Psoas muscle (tissue), 8 donors: ENCODE data around the gene SNRNP200. TPM values are rescaled to one million over a fixed set of nuclear protein-coding genes. Genes with fewer than 3 reads are reported as not detected.

Source experiments
- ATAC-seq, 4 donors: fragments of 200-7000 bp; cut with Tn5 transposase; one replicate each; pipeline ENCODE4 v1.9.1; 2020; ENCODE audit warnings: moderate library complexity in 3 of 4, mild to moderate bottlenecking in 2 of 4
- DNase-seq, 2 donors: peaks; one replicate each; pipeline ENCODE4 v3.0.0-alpha.2; 2020
- H3K27ac ChIP-seq: fragments of 200-600 bp; one replicate; pipeline ENCODE4 v1.8.0; 2022
- H3K27me3 ChIP-seq, 3 donors: fragments of 200-600 bp in 1 of 3; one replicate each; pipeline versions ENCODE4 v1.6.1 to v1.8.0; 2013 to 2022; ENCODE audit warnings: low read length in 2 of 3, mild to moderate bottlenecking in 2 of 3, moderate library complexity in 1 of 3; ENCODE audit not compliant: insufficient read depth in 3 of 3
- H3K36me3 ChIP-seq, 2 donors: fragments of 200-600 bp in 1 of 2; one replicate each; pipeline versions ENCODE4 v1.6.1 to v1.8.0; 2013 to 2022; ENCODE audit warnings: low read depth in 1 of 2, mild to moderate bottlenecking in 1 of 2, moderate library complexity in 1 of 2; ENCODE audit not compliant: insufficient read depth in 1 of 2
- H3K4me1 ChIP-seq: fragments of 200-600 bp; one replicate; pipeline ENCODE4 v1.8.0; 2022
- H3K4me3 ChIP-seq: fragments of 200-600 bp; one replicate; pipeline ENCODE4 v1.8.0; 2022; ENCODE audit warnings: mild to moderate bottlenecking
- H3K9me3 ChIP-seq: fragments of 200-600 bp; one replicate; pipeline ENCODE4 v1.8.0; 2022
- WGBS, 3 donors: extraction: QIAGEN DNeasy Blood & Tissue Kit; methylation state at CpG; one replicate each; pipeline versions ENCODE4 v1.1.6 to v1.1.7; 2013; 5-methylcytosine and 5-hydroxymethylcytosine counted together
- intact Hi-C, 2 donors: fragments of 100-400 bp; cut with DNase I; formaldehyde crosslinking; loops; one replicate each; pipeline versions ENCODE4 v1.11.0 to v1.14.2; 2022
- polyA plus RNA-seq, 3 donors: library from polyadenylated mRNA; stranded (reverse); fragments of 200-250 nt; gene quantifications; one replicate each; pipeline ENCODE4 v1.2.3, GENCODE V29; 2013
- total RNA-seq, 4 donors: library from RNA; stranded (reverse); fragmentation: NEBNext Ultra II Directional in 2 of 4; extraction: Animal tissue kit (Norgen Biotek cat#: 25700) in 2 of 4; gene quantifications; one replicate each; pipeline versions ENCODE4 v1.2.1 to v1.2.4, GENCODE V29; 2021 to 2023
- TF ChIP-seq, protein P1 (sequence below): fragments of 200-600 bp; IDR thresholded peaks from one replicate; pipeline ENCODE4 v1.8.0; 2022; ENCODE audit warnings: antibody characterized with exemption
- donor health status: healthy with polysubstance abuse.
- donor health status: DM: no; HTN: no; CAD: no; lungs with moderate emphysema.
- donor health status: Bipolar disorder and iron deficiency.
- donor health status: healthy.
- donor health status: DM: yes; HTN: yes; CAD: no.
- donor health status: DM: no; HTN: no; CAD: no.
- donor health status: DM: no; HTN: no; CAD: no.
- donor health status: DM: yes; HTN: yes; CAD: no.

Gene SNRNP200
- total and polyA plus RNA-seq, 7 donors, result 47.6 to 83.1 (median 73.7) TPM

DNA sequence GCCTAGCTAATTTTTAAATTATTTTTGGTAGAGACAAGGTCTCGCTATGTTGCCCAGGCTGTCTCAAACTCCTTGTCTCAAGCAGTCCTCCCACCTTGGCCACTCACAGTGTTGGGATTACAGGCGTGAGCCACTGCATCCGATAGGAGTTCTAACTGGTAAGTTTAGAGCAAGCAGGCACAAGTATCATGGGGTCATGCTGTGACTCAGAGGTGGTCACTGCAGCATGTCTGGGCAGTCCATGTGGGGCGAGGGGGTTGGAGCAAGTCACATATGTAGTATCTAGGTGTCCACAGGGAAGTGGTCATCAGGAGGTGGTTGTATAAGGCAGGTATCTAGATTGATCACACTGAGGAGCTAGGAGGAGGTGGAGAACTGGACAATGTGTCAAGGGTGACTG, 74.0 kb downstream of the SNRNP200 start:
- no peak overlapping the region for H3K4me3 ChIP-seq
- H3K27ac ChIP-seq, result no peak overlapping the region
- H3K4me1 ChIP-seq, result peaks cover 7% of the 10 kb centered on the region
- intact Hi-C loops, result no loop called here
- TF ChIP-seq, protein P1, sequence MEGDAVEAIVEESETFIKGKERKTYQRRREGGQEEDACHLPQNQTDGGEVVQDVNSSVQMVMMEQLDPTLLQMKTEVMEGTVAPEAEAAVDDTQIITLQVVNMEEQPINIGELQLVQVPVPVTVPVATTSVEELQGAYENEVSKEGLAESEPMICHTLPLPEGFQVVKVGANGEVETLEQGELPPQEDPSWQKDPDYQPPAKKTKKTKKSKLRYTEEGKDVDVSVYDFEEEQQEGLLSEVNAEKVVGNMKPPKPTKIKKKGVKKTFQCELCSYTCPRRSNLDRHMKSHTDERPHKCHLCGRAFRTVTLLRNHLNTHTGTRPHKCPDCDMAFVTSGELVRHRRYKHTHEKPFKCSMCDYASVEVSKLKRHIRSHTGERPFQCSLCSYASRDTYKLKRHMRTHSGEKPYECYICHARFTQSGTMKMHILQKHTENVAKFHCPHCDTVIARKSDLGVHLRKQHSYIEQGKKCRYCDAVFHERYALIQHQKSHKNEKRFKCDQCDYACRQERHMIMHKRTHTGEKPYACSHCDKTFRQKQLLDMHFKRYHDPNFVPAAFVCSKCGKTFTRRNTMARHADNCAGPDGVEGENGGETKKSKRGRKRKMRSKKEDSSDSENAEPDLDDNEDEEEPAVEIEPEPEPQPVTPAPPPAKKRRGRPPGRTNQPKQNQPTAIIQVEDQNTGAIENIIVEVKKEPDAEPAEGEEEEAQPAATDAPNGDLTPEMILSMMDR, result no peak
- no peaks in the 10 kb centered on the region for H3K36me3 ChIP-seq
- no peaks in the 10 kb centered on the region for H3K27me3 ChIP-seq
- H3K9me3 ChIP-seq, result no peaks in the 10 kb centered on the region
- WGBS, 3 donors, result 96 to 99% (median 98%) methylated on average over 4 of the region's 4 CpGs
- ATAC-seq (no peak), DNase-seq (no peak)

DNA sequence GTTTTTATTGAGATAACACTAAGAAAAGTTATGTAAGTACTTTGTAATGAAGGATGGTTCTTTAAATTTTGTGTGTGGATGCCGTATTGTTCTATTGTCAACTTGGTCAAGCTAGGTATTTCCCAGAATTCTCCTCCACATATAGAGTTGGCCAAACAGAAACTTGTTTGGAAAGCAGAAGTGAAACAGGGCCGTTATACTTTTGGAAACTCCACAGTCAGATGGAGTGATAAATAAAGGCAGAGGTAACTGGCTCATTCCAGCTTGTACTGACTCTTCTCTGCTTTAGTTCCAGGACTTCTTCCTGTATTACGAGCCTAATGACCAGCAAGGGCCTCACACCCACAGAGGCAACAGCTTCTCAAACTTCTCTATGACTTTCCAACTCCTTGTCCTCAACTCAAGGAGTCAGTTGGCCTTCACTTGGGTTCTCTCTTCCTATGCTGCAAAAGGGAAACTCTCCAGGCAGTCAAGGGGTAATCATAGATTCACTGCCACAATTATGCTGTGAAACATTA, 80.3 kb downstream of the SNRNP200 start:
- Histone ChIP-seq H3K36me3 (no peaks in the 10 kb centered on the region), H3K27me3 (no peaks in the 10 kb centered on the region), H3K9me3 (no peaks in the 10 kb centered on the region), H3K4me1 (peaks cover 21% of the 10 kb centered on the region), H3K27ac (peak overlapping the region; percentile 3), H3K4me3 (no peak overlapping the region)
- no peak for DNase-seq
- ATAC-seq, result no peak
- TF ChIP-seq, protein P1, result no peak
- intact Hi-C loops, result no loop called here
- 50 to 67% (median 60%) methylated on average over 3 of the region's 3 CpGs for WGBS, 3 donors

Other genes starting within 250 kb of the SNRNP200 start
- 1 to 10 TPM; 1.6 to 5.3 (median 2.8) TPM for gene ADRA2B, start 189.0 kb downstream of the SNRNP200 start, total RNA-seq
- gene ADRA2B, start 189.0 kb downstream of the SNRNP200 start, polyA plus RNA-seq, result 1 to 10 TPM; 1.7 to 2.1 (median 1.9) TPM
- gene ASTL, start 167.0 kb downstream of the SNRNP200 start, total RNA-seq, result not detected
- under 1 TPM in 1 of 3 donors, not detected in 2; 0.03 TPM for gene ASTL, start 167.0 kb downstream of the SNRNP200 start, polyA plus RNA-seq
- 1 to 10 TPM in 3 of 4 donors, under 1 TPM in 1; 0.64 to 2.4 (median 1.8) TPM for gene DUSP2, start 160.1 kb downstream of the SNRNP200 start, total RNA-seq
- gene DUSP2, start 160.1 kb downstream of the SNRNP200 start, polyA plus RNA-seq, result 1 to 10 TPM; 3.1 to 5.8 (median 4.1) TPM
- 100 to 1,000 TPM; 162 to 290 (median 231) TPM for gene STARD7, start 96.7 kb downstream of the SNRNP200 start, total RNA-seq
- 100 to 1,000 TPM; 111 to 472 (median 125) TPM for gene STARD7, start 96.7 kb downstream of the SNRNP200 start, polyA plus RNA-seq
- 10 to 100 TPM; 23.1 to 33.0 (median 28.3) TPM for gene TMEM127, start 39.5 kb downstream of the SNRNP200 start, total RNA-seq
- 10 to 100 TPM; 18.1 to 39.9 (median 21.2) TPM for gene TMEM127, start 39.5 kb downstream of the SNRNP200 start, polyA plus RNA-seq
- gene CIAO1, start 39.3 kb downstream of the SNRNP200 start, total RNA-seq, result 10 to 100 TPM; 44.0 to 61.0 (median 56.5) TPM
- gene CIAO1, start 39.3 kb downstream of the SNRNP200 start, polyA plus RNA-seq, result 10 to 100 TPM; 36.8 to 91.6 (median 80.5) TPM
- gene ITPRIPL1, start 19.8 kb upstream of the SNRNP200 start, total RNA-seq, result 1 to 10 TPM in 2 of 4 donors, under 1 TPM in 2; 0.42 to 1.2 (median 0.92) TPM
- under 1 TPM; 0.31 to 0.60 (median 0.38) TPM for gene ITPRIPL1, start 19.8 kb upstream of the SNRNP200 start, polyA plus RNA-seq
- gene NCAPH, start 30.2 kb upstream of the SNRNP200 start, total RNA-seq, result under 1 TPM; 0.32 to 0.62 (median 0.51) TPM
- gene NCAPH, start 30.2 kb upstream of the SNRNP200 start, polyA plus RNA-seq, result under 1 TPM; 0.30 to 0.43 (median 0.31) TPM
- gene NEURL3, start 199.8 kb upstream of the SNRNP200 start, total RNA-seq, result under 1 TPM in 1 of 4 donors, not detected in 3; 0.59 TPM
- under 1 TPM in 2 of 3 donors, not detected in 1; 0.09 TPM for gene NEURL3, start 199.8 kb upstream of the SNRNP200 start, polyA plus RNA-seq
- gene ARID5A, start 231.2 kb upstream of the SNRNP200 start, total RNA-seq, result 10 to 100 TPM; 25.7 to 73.6 (median 37.8) TPM
- gene ARID5A, start 231.2 kb upstream of the SNRNP200 start, polyA plus RNA-seq, result 10 to 100 TPM; 12.9 to 29.9 (median 18.2) TPM